NCI-H2227 (cell line): ENCODE data around the gene PRKG2.

Experiments used
- DNase-seq: peaks from one replicate; lab custom pipeline; 2025; ENCODE audit not compliant: unreplicated experiment; lab: John Stamatoyannopoulos, UW

PRKG2 gene

DNA sequence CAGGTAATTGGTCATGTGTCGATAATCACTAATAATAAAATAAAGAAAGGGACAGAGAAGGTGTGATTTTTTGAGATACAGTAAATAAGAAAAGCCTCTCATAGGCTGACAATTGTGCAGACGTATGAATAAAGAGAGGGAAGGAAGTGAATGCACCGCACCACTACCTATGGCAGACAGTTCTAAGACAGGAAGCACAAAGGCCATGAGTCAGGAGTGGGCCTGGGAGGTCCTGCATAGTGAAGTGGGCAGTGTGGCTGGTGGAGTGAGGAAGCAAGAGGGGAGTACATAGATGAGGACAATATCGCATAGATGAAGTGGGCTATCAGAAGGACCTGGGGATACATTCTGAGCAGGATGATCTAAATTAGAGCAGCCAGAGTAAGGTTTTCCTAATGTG is 108.9 kb downstream of the PRKG2 start:
- DNase-seq = no peak

DNA sequence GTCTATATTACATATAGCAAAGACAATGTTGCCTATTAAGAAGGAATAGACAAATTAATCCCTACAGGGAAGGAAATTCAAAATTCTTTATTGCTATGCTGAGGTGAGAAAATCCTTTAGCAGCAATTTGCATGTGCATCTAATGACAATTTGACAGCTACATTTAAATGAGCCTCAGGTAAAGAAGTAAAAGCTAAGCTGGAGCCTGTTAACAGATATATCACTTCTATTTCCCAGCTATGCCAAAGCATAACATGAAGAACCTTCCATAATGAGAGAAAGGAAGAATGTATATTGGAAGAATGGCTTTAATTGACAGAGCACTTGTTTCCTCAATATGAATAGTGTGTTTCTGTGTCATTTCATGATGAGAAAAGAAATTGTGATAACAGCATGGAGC is 112.9 kb downstream of the PRKG2 start:
- DNase-seq = no peak

DNA sequence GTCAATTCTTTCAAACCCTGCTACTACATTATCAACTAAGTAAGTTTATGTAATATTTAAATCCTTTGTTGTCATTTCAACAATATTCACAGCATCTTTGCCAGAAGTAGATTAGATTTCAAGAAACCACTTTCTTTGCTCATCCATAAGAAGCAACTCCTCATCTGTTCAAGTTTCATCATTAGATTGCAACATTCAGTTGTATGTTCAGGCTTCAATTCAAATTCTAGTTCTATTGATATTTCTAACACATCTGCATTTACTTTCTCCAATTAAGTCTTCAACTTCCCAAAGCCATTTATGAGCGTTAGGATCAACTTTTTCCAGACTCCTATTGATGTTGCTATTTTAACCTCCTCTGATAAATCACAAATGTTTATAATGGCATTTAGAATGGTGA is 118.5 kb downstream of the PRKG2 start:
- DNase-seq = no peak

DNA sequence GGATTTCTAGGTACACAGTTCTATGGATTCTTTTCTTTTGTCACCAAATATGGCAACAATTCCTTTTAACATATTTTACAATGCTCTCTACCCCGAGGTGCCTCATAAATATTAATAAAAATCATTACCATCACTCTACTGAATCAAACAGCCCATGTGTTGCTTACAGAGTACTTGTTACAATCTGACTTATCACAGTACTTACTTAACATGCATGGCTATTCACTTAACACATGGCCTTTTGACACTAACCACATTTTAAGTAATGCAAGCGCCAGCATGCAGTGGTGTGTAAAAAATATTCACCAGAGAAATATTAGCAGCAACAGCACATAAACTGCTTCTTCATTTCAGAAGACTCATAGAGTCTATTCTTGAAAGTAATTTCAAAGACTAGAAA is 119.6 kb downstream of the PRKG2 start:
- no peak for DNase-seq

DNA sequence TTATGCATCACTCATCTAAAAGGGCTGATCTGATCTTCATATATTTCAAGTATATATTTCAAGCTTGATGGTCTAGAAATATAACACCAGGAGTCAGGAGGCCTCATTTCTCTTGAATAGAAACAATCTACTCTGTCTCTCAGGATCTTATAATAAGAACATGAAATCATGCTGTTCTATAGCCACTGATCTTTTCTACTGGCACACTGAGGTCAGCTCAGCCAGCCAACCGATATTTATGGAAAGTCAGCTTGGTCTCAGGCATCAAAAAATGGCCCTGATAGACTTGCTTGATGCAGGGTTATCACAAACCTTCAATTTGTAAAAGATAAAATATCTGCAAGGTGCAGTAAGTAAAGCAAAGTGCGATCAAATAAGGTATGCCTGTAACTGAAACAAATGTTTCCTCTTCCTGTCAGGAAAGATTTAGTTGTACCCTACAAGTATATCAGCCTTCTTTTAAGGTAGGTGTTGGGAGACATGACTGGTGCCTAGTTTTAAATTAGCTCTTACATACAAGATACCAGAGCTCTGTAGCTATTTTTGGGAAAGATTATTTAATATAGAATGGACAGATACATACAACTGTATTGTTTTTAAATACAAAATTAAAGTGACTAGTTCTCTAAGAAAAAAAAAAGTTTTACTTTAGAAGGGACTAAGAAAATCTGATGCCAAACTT is 121.2 kb downstream of the PRKG2 start:
- no peak for DNase-seq

DNA sequence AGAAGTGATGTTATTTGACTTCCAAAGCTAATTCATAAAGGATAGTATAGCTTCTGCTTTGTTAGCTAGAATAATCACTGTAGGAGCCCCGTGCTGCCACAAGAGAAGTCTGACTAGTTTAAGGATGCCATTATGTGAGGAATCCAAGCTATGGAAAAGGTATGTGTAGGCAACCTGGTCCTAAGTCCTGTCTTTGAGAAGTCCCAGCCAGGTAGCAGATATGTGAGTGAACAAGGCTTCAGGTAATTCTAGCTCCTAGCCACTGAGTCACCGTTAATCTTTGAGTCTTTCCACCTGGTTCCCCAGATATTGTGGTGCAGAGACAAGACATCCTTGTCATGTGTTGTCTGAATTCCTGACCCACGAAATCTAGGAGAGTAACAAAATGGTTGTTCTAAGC is 129.0 kb downstream of the PRKG2 start:
- no peak for DNase-seq

DNA sequence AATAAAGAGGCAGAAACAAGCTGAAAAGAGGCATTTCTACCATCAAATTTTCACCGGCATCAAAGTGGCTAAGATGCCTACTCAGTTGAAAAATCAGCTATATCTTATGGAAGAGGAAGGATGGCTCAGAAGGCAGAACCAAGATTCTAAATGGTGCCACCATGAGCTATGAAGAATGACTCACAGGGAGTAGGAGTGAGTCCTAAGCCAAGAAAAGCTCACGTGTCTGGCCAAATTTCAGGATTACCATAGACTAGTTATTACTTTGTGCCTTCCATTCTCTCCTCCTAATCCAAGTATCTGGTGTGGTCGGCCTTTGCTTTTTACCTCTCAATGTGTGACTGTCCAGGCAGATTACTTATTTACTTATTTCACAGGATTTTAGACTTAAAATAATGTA is 129.7 kb downstream of the PRKG2 start:
- DNase-seq = no peak

DNA sequence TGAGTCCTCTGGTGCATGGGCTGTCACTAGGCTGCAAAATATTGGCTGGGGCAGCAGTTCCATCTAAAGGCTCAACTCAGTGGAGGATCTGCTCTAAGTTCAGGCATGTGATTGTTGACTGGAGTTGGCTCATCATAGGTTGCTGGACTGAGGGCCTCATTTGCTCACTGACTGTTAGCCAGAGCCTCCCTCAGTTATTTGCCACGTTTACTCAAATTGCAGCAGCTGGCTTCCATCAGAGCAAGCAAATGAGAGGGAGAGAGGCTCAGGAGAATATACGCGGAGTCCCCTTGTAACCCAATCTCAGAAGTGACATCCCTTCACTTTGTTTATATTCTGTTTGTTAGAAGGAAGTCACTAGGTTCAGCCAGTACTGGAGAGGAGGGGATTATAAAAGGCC is 130.4 kb downstream of the PRKG2 start:
- no peak for DNase-seq

DNA sequence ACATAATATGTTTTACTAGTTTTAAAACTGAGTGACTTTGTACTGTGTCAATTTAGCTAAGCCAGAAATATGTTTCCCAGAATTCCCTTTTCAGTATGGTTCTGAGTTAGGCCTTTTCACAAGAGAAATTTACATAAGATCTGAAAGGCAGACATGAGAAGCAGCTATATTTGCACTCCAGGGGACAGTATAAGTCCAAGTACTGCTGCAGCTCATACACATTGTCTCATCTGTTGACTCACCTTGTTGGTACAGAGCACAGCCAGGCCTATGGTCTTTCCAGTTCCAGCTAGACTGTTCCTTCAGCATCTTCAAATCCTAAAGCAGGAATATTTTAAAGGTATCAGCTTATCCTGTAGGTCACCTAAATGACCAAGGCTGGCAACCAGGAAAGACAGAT is 131.0 kb downstream of the PRKG2 start:
- no peak for DNase-seq

DNA sequence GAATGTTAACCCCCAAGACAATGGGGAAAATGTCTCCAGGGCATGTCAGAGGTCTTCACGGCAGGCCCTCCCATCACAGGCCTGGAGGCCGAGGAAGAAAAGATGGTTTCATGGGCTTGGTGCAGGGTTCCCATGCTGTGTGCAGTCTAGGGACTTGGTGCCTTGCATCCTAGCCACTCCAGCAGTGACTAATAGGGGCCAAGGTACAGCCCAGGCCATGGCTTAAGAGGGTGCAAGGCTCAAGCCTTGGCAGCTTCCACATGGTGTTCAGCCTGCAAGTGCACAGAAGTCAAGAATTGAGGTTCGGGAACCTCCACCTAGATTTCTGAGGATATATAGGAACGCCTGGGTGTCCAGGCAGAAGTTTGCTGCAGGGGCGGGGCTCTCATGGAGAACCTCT is 133.9 kb downstream of the PRKG2 start:
- no peak for DNase-seq

DNA sequence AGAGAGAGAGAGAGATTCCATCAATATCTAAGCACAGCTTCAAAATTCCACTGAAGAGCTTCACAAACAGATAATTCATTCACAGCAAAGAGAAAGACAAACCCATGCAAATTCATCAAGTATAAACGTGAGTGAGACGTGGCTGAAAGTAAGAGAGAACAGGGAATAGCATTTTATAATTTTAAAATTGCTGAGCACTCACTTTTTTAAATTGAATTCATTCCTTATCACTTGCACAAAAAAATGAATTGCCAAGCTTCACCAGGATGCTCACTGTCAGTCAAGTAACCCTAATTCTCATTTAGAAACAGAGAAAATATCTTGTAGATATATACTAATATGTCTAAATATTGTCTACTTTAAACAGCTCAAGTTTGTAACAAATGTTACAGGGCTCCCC is 144.0 kb downstream of the PRKG2 start:
- no peak for DNase-seq

DNA sequence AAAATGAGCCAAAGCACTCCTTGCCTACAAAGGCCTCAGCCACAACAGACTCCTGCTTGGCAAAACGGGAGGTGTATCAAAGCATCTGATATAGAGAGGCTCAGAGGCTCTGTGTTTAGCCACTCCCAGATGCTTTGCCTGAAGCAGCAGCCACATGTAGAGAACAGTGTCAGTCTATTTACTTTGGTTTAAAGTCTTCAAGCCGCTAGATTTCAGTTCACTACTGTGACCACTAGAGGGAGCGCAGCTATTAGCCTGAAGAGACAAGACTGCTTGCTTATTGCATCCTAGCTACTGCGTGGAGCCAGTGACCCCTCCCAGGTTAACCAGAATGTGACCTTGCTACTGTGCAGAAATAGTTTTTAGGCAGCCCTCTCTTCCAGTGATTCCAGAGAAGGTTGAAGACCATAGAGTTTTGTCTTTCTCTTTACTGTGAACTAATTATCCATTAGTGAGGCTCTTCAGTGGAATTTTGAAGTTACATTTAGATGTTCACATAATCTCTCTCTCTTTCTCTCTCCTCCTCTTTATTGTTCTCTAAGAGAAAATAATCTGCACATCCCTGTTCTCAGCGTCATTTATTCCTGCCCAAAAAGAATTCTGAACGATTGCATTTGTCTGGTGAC is 145.2 kb downstream of the PRKG2 start:
- DNase-seq = peak; percentile 91

DNA sequence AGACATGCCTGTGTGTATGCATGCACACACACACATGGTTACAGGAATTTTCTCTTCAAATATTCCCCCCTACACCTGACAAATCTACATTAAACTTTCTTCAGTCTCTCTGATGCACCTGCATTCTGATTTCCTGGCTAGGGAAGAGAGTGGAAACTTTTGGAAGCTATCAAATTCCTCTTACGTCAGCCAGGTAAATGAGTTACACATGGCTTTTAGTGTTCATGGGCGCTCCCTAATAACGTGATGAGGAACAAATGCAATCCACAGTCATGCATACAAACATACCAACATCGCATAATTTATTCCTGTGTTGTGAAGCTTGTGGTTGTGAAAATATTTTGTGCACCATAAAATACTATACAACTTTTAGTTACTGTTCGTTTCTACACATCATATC is 149.6 kb downstream of the PRKG2 start:
- no peak for DNase-seq

DNA sequence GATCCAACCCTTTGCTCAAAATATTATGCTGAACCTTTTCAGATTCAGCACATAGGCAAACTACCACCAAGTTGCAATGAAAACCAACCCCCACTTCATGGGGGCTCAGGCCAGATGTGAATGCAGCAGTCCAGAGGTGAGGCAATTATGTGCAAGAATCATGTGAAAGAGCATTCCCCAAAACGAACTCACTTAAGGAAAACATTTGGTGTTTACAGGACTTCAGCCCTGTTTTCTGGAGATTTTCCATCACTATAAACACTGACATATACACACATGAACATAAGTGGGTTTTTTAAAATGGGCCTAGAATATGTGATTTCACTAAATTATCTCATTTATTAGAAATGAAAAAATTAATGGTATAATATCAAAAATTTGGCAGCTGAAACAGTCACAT is 153.0 kb downstream of the PRKG2 start:
- no peak for DNase-seq

DNA sequence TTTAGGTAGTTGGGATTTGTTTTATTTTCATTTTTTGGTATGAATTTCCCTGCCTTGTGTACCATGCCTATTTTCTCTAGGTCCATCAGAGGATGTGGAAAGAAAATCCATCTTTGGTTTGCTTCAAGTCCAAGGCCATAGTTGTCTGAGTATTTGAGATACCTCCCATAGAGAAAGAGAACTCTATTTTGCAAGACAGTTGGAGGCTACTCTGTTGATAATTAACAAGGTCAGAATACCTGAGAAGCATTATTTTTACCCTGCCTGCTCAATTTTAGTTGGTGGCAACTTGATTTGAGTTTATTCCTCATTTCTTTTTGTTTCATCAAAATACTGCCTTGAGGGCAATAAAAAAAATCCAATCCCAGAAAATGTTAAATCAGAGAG is 153.7 kb downstream of the PRKG2 start:
- DNase-seq = no peak

DNA sequence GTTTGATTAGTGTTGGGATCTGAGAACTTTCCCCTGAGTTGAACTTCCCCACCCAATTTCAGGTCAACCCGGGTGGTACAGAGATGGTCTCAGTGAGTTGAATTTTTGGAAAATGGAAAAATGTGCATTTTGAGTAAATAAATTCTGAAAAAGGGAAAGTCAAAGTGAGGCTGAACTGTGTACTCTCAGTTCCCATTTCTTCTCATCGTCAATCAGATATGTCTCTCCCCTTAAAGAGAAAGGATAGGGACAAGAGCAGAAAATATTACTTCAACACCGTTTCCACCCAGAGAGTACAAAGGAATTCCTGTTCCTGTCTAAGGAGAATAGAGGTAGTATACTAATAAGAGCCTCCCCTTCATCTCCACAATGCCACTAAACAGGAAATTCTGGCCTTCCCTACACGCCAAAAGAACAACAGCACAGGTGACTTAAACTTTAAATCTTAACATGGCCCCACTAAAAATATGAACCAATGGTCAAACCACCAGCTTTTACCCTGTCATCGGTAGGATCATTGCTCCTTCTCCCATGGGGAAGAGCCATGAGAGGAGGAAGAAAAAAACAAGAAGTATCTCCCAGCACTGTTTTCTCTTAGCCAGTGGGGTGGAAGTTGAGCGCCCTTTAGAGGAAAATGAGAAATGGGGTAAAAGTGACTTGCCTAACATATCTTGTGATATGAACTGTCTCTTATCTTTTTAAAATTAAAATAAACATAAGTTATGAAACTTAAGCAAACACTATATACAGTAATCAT is 154.3 kb downstream of the PRKG2 start:
- no peak for DNase-seq

DNA sequence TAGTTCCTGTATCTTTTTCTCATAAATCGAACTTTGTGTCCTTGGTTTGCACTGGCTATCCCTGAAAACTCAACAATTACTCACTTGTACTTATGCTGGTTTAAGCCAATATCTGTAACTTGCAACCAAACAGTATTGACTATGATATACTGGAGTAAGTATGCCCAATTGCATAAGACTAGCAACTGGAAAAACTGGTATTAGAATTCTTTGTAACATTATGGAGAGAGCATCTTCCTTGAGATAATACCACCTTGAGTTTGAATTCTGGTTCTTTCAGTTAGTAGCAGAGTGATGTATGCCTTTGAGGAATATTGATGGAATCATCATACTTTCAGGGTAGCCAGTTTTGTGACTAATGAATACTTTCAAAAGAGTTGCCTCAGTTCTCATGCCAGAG is 156.4 kb downstream of the PRKG2 start:
- no peak for DNase-seq

DNA sequence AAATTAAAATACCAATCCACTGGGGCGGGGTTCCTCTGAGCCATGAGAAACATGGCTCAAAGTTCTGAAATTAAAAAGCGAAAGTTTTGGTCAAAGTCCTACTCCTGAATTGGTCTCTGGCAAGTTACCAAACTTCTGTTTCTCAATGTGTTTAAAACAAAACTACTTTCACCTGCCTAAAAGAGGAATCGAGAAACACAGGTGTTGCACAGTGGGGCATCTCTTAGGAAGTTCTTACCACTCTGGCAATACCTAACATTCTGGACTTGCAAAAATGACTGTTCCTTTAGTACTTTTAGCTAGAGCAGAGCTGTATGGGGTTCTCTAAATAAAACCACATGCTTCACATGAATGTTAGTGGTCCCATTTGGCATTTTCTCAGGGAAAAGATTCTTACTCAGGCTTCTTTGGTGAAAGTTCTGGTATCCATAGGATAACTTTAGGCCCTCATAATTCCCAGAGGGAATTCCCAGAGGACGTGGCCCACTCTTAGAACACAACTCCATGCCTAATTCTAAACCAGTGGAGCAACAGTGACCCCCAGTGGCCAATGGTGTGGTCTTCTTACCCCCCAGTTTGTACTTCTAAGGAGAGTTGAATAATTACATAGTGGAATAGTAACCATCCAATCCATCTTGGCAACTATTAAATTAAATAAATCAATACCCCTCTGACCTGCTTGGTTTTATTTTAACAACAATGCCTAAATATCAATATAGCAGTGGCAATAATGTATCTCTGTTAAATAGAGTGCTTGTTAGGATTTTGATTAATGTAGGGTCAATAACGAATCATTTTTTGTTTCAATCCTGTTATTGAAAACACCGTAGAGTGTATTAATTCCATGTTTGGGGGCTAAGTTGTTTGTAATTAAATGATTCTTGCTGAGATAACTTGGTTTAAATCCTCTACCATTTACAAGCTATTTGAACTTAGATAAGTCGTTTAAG is 162.6 kb downstream of the PRKG2 start:
- peak; percentile 70 for DNase-seq

DNA sequence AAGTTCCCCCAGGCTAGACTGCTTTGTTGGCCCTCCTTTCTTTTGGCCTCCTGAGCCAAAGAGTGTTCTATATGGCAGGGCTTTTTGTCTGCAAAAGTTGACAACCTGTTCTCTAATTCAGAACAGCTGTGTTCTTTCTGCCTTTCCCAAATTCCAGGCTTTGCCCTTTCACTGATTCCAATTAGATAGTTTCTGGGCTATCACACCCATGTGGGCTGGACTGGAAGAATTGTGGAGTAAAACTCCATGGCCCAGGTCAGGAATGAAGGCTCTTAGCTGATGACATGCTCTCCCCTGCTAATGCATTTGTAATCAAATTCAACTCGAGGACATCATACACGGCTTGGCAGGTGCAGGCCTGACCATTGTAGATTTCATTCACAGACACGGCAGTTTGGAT is 165.1 kb downstream of the PRKG2 start:
- DNase-seq = no peak

DNA sequence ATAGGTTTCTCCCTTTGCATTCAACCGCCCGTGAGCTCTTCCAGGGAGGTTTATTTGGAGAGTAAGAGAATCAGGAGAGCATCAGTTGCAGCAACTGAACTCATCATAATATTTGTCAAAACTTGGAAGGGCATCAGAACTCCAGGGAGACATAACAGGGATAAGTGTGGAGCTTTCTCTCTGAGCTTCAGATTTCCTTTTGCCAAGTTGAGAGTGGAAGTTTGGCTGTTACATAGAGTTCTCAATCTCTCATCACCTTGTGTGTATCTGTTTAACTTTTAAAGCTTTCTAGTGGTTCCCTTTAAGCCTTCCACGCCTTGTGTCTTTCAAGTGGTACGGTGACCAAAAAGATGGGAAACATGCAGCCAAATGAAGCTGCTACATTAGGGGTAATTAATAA is 165.7 kb downstream of the PRKG2 start:
- DNase-seq = no peak

DNA sequence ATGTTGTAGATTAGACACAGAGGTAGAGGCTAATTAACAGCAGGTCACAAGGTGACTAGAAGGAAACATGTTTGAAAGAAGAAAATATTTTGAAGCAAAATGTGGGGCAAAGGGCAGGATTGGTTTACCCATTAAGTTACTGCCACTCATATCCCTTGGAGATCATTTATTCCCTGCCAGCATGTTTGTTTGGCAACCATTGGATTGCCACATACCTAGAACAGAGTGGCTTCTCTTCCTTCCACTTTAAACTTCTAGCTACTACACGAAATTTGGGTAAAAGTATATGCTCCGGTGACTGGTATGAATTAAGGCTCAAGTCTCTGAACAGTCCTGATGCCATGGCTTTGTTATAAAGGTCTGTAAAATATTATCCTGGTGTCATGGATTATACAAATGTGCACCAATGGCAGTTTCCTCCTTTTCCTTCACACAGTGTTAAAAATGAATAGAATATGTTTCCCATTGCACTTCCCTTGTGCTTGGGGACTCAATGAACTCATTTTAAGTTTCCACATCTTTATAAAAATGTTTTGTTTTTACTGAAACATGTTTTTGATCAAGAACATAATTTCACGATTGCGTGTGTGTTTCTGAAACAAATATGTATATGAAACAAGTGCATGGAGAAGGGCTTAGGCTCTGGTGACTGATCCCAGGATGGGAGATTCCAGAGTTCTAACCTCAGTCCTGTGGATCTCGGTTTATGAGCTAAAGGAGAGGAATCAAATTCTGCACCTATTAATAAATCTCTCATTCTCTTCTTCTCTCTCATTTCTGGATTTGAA is 172.2 kb downstream of the PRKG2 start:
- DNase-seq = no peak
